NCI-H187 treated with DMSO at 0.1 percent for 48 hours (cell line): ENCODE measurements around the gene OR56A4.
"Not testable (repeated sequence)": the region's sequence is repeated elsewhere in the genome, so short reads cannot be mapped to it uniquely, and the experiment has no call there.

Experiments used
- DNase-seq: peaks from one replicate; lab custom pipeline; 2025; lab: John Stamatoyannopoulos, UW

The OR56A4 gene

GRCh38 chr11:5960704-5961320, 45.9 kb downstream of the OR56A4 start:
- DNase-seq: not testable (repeated sequence)

DNA sequence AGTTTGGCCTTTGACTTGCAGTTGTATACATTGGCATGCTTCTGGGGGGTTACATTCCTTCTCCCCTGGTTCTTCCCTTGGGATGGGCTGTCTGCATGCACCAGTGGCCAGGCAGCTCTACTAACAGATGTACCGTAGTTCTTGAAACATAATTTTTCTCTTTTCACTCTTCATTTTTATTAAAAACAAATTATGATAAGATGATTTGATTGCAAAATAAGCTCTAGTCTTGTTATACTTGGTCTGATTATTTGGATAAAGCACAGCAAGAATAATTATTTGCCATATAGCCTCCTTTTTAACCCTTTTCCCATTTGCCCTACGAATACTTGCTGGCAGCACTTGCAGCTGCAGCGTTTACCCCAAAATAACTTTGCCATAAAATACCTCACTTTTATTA, 51.2 kb downstream of the OR56A4 start:
- no peak for DNase-seq
